ENCODE measurements around the gene MAPK1IP1L.
A peak's percentile ranks its signal among the peaks of the same experiment; 100 is the strongest.

MAPK1IP1L gene

DNA sequence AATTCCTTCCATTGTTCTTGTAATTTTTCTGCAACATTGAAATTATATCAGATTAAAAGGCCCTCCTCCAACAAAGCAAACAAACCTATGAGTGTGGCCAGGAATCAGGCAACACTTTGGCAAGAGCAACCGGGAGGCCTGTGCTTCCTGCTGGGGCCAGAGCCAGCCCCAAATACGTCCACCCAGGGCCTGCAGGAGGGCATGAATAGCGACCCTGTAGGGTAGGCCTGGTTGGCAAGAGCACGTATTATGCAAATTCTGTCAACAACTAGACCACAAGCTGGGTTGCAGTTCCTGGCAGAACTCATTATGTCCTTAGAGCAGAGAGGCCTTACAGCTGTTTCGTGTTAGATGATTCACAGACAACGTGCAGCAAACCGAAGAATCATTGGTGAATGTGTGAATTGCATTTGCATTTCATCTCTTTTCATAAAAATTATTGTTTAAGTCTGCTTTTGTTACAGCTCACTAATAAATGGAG lies 50.7 kb downstream of the MAPK1IP1L start:
- H3K9me3 Mint-ChIP-seq = peaks cover 15% of the 10 kb centered on the region
- no peak overlapping the region for H3K4me3 Mint-ChIP-seq
- TF ChIP-seq, protein P1, sequence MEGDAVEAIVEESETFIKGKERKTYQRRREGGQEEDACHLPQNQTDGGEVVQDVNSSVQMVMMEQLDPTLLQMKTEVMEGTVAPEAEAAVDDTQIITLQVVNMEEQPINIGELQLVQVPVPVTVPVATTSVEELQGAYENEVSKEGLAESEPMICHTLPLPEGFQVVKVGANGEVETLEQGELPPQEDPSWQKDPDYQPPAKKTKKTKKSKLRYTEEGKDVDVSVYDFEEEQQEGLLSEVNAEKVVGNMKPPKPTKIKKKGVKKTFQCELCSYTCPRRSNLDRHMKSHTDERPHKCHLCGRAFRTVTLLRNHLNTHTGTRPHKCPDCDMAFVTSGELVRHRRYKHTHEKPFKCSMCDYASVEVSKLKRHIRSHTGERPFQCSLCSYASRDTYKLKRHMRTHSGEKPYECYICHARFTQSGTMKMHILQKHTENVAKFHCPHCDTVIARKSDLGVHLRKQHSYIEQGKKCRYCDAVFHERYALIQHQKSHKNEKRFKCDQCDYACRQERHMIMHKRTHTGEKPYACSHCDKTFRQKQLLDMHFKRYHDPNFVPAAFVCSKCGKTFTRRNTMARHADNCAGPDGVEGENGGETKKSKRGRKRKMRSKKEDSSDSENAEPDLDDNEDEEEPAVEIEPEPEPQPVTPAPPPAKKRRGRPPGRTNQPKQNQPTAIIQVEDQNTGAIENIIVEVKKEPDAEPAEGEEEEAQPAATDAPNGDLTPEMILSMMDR (IDR thresholded peaks at IDR 0.05) = no peak
- H3K27me3 Mint-ChIP-seq (ENCODE audit: low read depth, poor library complexity) = peaks cover 10% of the 10 kb centered on the region
- peaks cover 24% of the 10 kb centered on the region for H3K4me1 Mint-ChIP-seq
- no peak overlapping the region for H3K27ac Mint-ChIP-seq
- no peak for DNase-seq
- peaks cover 7% of the 10 kb centered on the region for H3K36me3 Mint-ChIP-seq (ENCODE audit: low read depth)

DNA sequence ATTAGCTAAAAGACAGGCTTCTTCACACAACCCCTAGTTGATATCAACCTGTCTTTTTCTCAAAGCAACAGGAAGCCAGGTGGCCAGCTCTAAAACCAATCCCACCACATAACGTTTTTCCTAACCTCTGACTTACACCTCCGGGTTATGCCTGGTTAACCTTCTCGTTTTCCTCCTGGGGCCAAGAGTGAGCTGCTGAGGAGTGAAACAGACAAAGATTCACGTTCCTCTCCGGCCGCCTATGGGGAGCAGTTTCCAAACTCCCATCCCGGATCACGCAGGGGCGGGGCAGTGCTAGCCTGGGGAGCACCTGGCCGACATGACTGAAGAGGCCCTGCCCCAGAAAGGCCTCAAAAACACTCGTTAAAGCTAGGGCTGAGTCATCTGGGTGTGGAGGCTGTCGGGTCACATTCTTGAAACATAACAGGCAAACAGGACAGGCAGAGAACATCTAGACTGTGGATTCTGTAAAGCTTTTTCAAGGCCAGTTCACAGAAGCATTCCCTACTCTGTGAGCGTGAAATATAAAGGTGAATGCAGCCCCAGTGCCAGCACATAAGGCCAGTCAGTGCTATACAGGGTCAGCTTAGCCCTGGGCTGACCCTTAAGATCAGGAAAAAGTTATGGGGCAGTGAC lies 51.7 kb downstream of the MAPK1IP1L start:
- peaks cover 7% of the 10 kb centered on the region for H3K36me3 Mint-ChIP-seq (ENCODE audit: low read depth)
- H3K27me3 Mint-ChIP-seq (ENCODE audit: low read depth, poor library complexity) = peaks cover 11% of the 10 kb centered on the region
- peak overlapping the region; percentile 89 for H3K27ac Mint-ChIP-seq
- peaks cover 19% of the 10 kb centered on the region for H3K9me3 Mint-ChIP-seq
- DNase-seq = peak; percentile 36
- TF ChIP-seq, protein P1 (IDR thresholded peaks at IDR 0.05) = no peak
- peaks cover 32% of the 10 kb centered on the region for H3K4me1 Mint-ChIP-seq
- H3K4me3 Mint-ChIP-seq = peak overlapping the region; percentile 56

DNA sequence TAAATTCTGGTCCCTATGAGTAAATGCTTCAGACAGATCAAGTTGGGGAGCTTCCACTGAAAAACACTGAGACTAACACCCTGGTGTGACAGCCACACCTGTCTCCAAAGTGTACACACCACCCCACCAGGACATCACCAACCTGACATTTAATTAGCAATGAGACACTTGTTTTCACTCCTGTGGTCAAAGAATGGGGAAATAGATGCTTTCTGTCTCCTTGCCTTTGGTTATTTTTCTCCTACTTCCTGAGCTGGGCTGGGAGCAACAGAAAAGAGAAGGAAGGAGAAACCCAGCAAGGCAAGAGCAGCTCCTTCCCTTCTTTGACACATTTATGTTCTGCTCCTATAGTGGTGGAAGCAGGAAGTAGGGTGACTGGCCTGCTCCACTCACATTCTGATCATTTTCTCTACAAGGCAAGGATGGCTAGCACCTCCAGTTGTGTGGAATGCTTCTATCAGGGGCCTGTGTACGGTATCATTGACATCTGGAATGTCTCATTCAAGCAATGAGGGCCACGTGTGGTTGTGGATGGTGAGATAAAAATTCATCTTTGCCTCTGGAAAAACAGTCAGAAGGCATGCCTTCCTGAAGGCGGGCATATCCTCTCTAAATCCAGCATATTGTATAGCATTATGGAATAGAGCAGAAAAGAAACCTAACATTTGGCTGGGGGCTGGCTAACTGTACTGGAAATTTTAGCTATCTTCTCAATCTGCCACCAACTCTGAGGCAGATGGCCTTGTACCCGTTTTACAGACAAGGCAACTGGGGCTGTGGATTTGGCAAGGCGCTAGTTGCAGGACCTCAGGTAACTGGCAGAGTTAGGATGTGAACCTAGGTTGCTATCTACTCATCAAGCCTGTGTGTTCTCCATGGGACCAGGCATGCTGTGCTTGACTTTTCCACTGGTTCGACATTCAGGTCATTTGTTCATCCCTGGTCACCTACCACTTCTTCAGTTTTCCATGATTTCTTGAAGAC lies 52.8 kb downstream of the MAPK1IP1L start:
- Mint-ChIP-seq H3K27me3 (ENCODE audit: low read depth, poor library complexity) (peaks cover 10% of the 10 kb centered on the region), H3K9me3 (peaks cover 19% of the 10 kb centered on the region), H3K36me3 (ENCODE audit: low read depth) (peaks cover 7% of the 10 kb centered on the region), H3K27ac (no peak overlapping the region), H3K4me1 (peaks cover 33% of the 10 kb centered on the region), H3K4me3 (no peak overlapping the region)
- TF ChIP-seq, protein P1 (IDR thresholded peaks at IDR 0.05) = no peak
- DNase-seq = no peak

DNA sequence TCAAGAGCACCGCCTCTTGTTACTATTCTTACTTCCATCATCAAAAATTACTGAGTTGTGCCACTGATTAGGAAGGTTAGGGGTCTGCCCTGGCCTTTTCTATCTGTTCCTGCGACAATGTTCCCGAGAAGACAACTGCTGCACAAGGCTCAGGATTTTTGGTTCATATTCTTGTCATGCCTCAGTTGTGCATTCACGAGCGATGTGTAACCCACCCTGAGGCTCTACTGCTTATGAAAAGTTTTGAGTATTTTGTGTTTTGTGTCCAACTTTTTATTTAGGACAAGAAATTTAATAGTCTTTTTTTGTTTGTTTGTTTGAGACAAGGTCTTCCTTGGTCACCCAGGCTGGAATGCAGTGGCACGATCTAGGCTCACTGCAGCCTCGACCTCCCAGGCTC lies 54.5 kb downstream of the MAPK1IP1L start:
- DNase-seq = no peak
- no peak overlapping the region for H3K27ac Mint-ChIP-seq
- H3K4me1 Mint-ChIP-seq = peaks cover 33% of the 10 kb centered on the region
- peaks cover 19% of the 10 kb centered on the region for H3K9me3 Mint-ChIP-seq
- TF ChIP-seq, protein P1 (IDR thresholded peaks at IDR 0.05) = no peak
- H3K4me3 Mint-ChIP-seq = no peak overlapping the region
- H3K27me3 Mint-ChIP-seq (ENCODE audit: low read depth, poor library complexity) = peaks cover 9% of the 10 kb centered on the region
- H3K36me3 Mint-ChIP-seq (ENCODE audit: low read depth) = peaks cover 7% of the 10 kb centered on the region

DNA sequence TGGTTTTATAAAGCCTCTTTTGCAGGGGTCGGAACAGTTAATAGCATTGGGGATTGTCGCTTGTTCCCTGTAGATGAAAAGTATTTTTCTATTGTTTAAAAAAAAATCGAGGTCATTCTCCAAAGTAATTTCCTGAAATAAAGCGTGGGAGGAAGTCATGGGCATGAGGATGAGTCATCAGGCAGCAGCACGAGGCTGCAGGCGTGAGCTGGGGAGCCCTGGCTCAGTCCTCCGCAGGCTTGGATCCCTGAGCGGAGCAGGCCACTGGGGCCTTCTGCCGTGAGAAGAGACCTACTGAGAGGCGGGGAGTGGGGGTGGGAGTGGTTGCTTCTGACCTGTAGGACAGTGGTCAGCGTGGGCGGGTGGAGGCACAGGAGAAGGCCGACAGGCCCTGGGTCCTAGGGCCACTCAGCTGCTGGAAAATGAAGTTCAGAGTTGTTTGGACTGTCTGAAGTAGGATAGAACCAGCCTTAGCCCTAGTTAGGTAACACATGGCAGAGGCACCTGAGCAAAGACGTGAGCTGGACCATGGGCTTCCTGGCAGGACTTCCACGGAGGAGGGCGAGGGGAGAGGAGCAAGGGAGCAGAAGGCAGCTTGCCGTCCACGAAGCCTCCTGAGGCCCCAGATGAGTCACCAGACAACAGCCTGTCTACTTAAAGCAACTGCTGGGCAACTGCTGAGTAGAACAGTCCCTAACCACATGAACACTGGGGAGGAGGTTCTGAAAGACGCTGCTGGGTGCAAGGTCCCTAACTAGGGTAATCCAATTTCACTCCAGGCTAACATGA lies 56.5 kb downstream of the MAPK1IP1L start:
- no peak for DNase-seq
- H3K27ac Mint-ChIP-seq = peak overlapping the region; percentile 33
- H3K27me3 Mint-ChIP-seq (ENCODE audit: low read depth, poor library complexity) = peaks cover 17% of the 10 kb centered on the region
- peaks cover 7% of the 10 kb centered on the region for H3K36me3 Mint-ChIP-seq (ENCODE audit: low read depth)
- H3K4me3 Mint-ChIP-seq = no peak overlapping the region
- TF ChIP-seq, protein P1 (IDR thresholded peaks at IDR 0.05) = no peak
- H3K9me3 Mint-ChIP-seq = peaks cover 19% of the 10 kb centered on the region
- H3K4me1 Mint-ChIP-seq = peaks cover 23% of the 10 kb centered on the region

Measured in nephron progenitor cell (in vitro differentiated cells).